ENCODE data around the gene CARD8. TPM values are rescaled to one million over a fixed set of nuclear protein-coding genes. Genes with fewer than 3 reads are reported as not detected.

The CARD8 gene
- total RNA-seq, 1 donor from 2014 or later: 88.2 TPM

GRCh38 chr19:48216933-48217332, 38.8 kb downstream of the CARD8 start:
- no peaks in the 10 kb centered on the region for H3K9me3 ChIP-seq
- H3K27ac ChIP-seq: no peak overlapping the region
- H3K36me3 ChIP-seq: peaks cover 71% of the 10 kb centered on the region
- H3K4me3 ChIP-seq: no peak overlapping the region
- intact Hi-C loops (cut with DNase I): no loop called here
- DNase-seq (no peak), ATAC-seq (no peak)
- no peak for TF ChIP-seq CTCF (IDR thresholded peaks at IDR 0.05)
- no peaks in the 10 kb centered on the region for H3K27me3 ChIP-seq
- no peaks in the 10 kb centered on the region for H3K4me1 ChIP-seq

- H3K4me1 ChIP-seq: no peaks in the 10 kb centered on the region
- DNase-seq (no peak), ATAC-seq (no peak)
- intact Hi-C loops (cut with DNase I): no loop called here
- no peaks in the 10 kb centered on the region for H3K27me3 ChIP-seq
- no peak overlapping the region for H3K4me3 ChIP-seq
- H3K27ac ChIP-seq: no peak overlapping the region
- H3K9me3 ChIP-seq: no peaks in the 10 kb centered on the region
- peaks cover 70% of the 10 kb centered on the region for H3K36me3 ChIP-seq
- TF ChIP-seq CTCF (IDR thresholded peaks at IDR 0.05): no peak
Measured at GRCh38 chr19:48213959-48214358, 41.8 kb downstream of the CARD8 start.

- Histone ChIP-seq H3K27me3 (no peaks in the 10 kb centered on the region), H3K4me1 (peaks cover 5% of the 10 kb centered on the region), H3K4me3 (no peak overlapping the region), H3K9me3 (no peaks in the 10 kb centered on the region), H3K36me3 (peaks cover 50% of the 10 kb centered on the region), H3K27ac (no peak overlapping the region)
- no peak for ATAC-seq
- intact Hi-C loops (cut with DNase I): no loop called here
- no peak for DNase-seq
- TF ChIP-seq CTCF (IDR thresholded peaks at IDR 0.05): no peak
Measured at GRCh38 chr19:48210005-48210404, 45.7 kb downstream of the CARD8 start.

- Histone ChIP-seq H3K4me1 (peaks cover 12% of the 10 kb centered on the region), H3K36me3 (peaks cover 20% of the 10 kb centered on the region), H3K27me3 (no peaks in the 10 kb centered on the region), H3K9me3 (no peaks in the 10 kb centered on the region), H3K27ac (peak overlapping the region; percentile 28), H3K4me3 (no peak overlapping the region)
- intact Hi-C loops (cut with DNase I): no loop called here
- ATAC-seq (peak; percentile 37), DNase-seq (peak; percentile 80)
- TF ChIP-seq CTCF (IDR thresholded peaks at IDR 0.05): no peak
Measured at GRCh38 chr19:48206397-48207093, 49.2 kb downstream of the CARD8 start.

- Histone ChIP-seq H3K36me3 (no peaks in the 10 kb centered on the region), H3K9me3 (no peaks in the 10 kb centered on the region), H3K4me3 (peak overlapping the region; percentile 72), H3K27me3 (no peaks in the 10 kb centered on the region), H3K27ac (peak overlapping the region; percentile 61), H3K4me1 (peaks cover 12% of the 10 kb centered on the region)
- TF ChIP-seq CTCF (IDR thresholded peaks at IDR 0.05): no peak
- ATAC-seq: peak; percentile 99
- peak; percentile 96 for DNase-seq
- intact Hi-C loops (cut with DNase I): no loop called here
Measured at GRCh38 chr19:48203794-48204628, 51.7 kb downstream of the CARD8 start.
